H9 (cell line): ENCODE results near the gene KCNC2. TPM values are rescaled to one million over a fixed set of nuclear protein-coding genes. Genes with fewer than 3 reads are reported as not detected.

ENCODE experiments used
- DNase-seq: peaks from one replicate; pipeline ENCODE4 v3.0.0-alpha.2; 2017
- H2AFZ ChIP-seq: one replicate; pipeline ENCODE4 v1.6.1; 2013; ENCODE audit warnings: mild to moderate bottlenecking, low read length, control low read depth, moderate library complexity
- H2AK5ac ChIP-seq: 2 replicates; pipeline ENCODE4 v1.6.1; 2013; ENCODE audit warnings: low read length, control low read depth, mixed read lengths; ENCODE audit not compliant: insufficient read length
- H2BK120ac ChIP-seq: one replicate; pipeline ENCODE4 v1.6.1; 2013; ENCODE audit warnings: low read depth, mild to moderate bottlenecking, low read length, control low read depth, inconsistent platforms; ENCODE audit not compliant: poor library complexity, severe bottlenecking
- H2BK12ac ChIP-seq: 2 replicates; pipeline ENCODE4 v1.6.1; 2013; ENCODE audit warnings: low read length, control low read depth, mixed read lengths, low read depth; ENCODE audit not compliant: insufficient read length
- H2BK15ac ChIP-seq: 2 replicates; pipeline ENCODE4 v1.6.1; 2013; ENCODE audit warnings: low read depth, low read length, control low read depth
- H2BK20ac ChIP-seq: one replicate; pipeline ENCODE4 v1.6.1; 2013; ENCODE audit warnings: low read depth, mild to moderate bottlenecking, low read length, control low read depth, inconsistent platforms; ENCODE audit not compliant: poor library complexity, severe bottlenecking
- H2BK5ac ChIP-seq: 2 replicates; pipeline ENCODE4 v1.6.1; 2013; ENCODE audit warnings: low read length, control low read depth, mixed read lengths; ENCODE audit not compliant: insufficient read length
- H3K14ac ChIP-seq: 2 replicates; pipeline ENCODE4 v1.6.1; 2013; ENCODE audit warnings: low read length, control low read depth; ENCODE audit not compliant: insufficient read depth
- H3K18ac ChIP-seq: 2 replicates; pipeline ENCODE4 v1.6.1; 2013; ENCODE audit warnings: low read depth, mild to moderate bottlenecking, mixed read lengths, low read length, control low read depth; ENCODE audit not compliant: insufficient read length
- H3K23ac ChIP-seq: 2 replicates; pipeline ENCODE4 v1.6.1; 2013; ENCODE audit warnings: low read length, control low read depth, mixed read lengths, low read depth; ENCODE audit not compliant: insufficient read length
- H3K23me2 ChIP-seq: 2 replicates; pipeline ENCODE4 v1.6.1; 2013; ENCODE audit warnings: low read depth, mild to moderate bottlenecking, mixed read lengths, low read length, control low read depth; ENCODE audit not compliant: insufficient read length, poor library complexity, severe bottlenecking
- H3K27ac ChIP-seq: 2 replicates; pipeline ENCODE4 v1.5.1; 2013; ENCODE audit warnings: low read length, control low read depth, mixed read lengths, low read depth; ENCODE audit not compliant: insufficient read length
- H3K27me3 ChIP-seq: 2 replicates; pipeline ENCODE4 v1.6.1; 2013; ENCODE audit warnings: low read length, control low read depth, inconsistent platforms; ENCODE audit not compliant: insufficient read depth
- H3K4ac ChIP-seq: 2 replicates; pipeline ENCODE4 v1.6.1; 2013; ENCODE audit warnings: low read depth, mild to moderate bottlenecking, control low read depth, inconsistent platforms, low read length, moderate library complexity
- H3K4me1 ChIP-seq: 2 replicates; pipeline ENCODE4 v1.6.1; 2013; ENCODE audit warnings: low read length, control low read depth, inconsistent platforms; ENCODE audit not compliant: insufficient read depth
- H3K4me2 ChIP-seq: 2 replicates; pipeline ENCODE4 v1.6.1; 2013; ENCODE audit warnings: low read length, control low read depth, mixed read lengths; ENCODE audit not compliant: insufficient read length, insufficient read depth
- H3K56ac ChIP-seq: 2 replicates; pipeline ENCODE4 v1.6.1; 2013; ENCODE audit warnings: low read depth, mild to moderate bottlenecking, mixed read lengths, low read length, control low read depth; ENCODE audit not compliant: insufficient read length
- H3K79me1 ChIP-seq: 2 replicates; pipeline ENCODE4 v1.6.1; 2013; ENCODE audit warnings: low read depth, mild to moderate bottlenecking, moderate library complexity, low read length, control low read depth, inconsistent platforms; ENCODE audit not compliant: insufficient read depth, poor library complexity, severe bottlenecking
- H3K79me2 ChIP-seq: 2 replicates; pipeline ENCODE4 v1.6.1; 2013; ENCODE audit warnings: low read length, control low read depth, inconsistent platforms; ENCODE audit not compliant: insufficient read depth
- H3K9ac ChIP-seq: 2 replicates; pipeline ENCODE4 v1.6.1; 2013; ENCODE audit warnings: low read length, control low read depth, mixed read lengths; ENCODE audit not compliant: insufficient read length; ENCODE audit errors: extremely low read depth
- H3K9me3 ChIP-seq: one replicate; pipeline ENCODE4 v1.6.1; 2013; ENCODE audit warnings: low read depth, low read length, inconsistent platforms; ENCODE audit not compliant: control insufficient read depth
- H3T11ph ChIP-seq: one replicate; pipeline ENCODE4 v1.6.1; 2013; ENCODE audit warnings: mild to moderate bottlenecking, low read length, control low read depth, inconsistent platforms
- H4K20me1 ChIP-seq: one replicate; pipeline ENCODE4 v1.6.1; 2013; ENCODE audit not compliant: control insufficient read depth, insufficient read length, insufficient read depth
- H4K5ac ChIP-seq: 2 replicates; pipeline ENCODE4 v1.6.1; 2013; ENCODE audit warnings: low read depth, mild to moderate bottlenecking, mixed read lengths, low read length, control low read depth; ENCODE audit not compliant: insufficient read length
- H4K8ac ChIP-seq: replicated peaks from 2 replicates; pipeline ENCODE4 v1.6.1; 2013; ENCODE audit warnings: low read length, control low read depth, mixed read lengths, low read depth; ENCODE audit not compliant: insufficient read length
- H4K91ac ChIP-seq: 2 replicates; pipeline ENCODE4 v1.6.1; 2013; ENCODE audit warnings: low read depth, mild to moderate bottlenecking, moderate library complexity, mixed read lengths, low read length, control low read depth; ENCODE audit not compliant: insufficient read length
- H3K27ac Mint-ChIP-seq, 3 experiments: 2 replicates in 2 of 3; 3 replicates in 1 of 3; pipeline ENCODE4 v1.8.0; 2020 to 2021; ENCODE audit warnings: mixed read lengths in 3 of 3, mild to moderate bottlenecking in 1 of 3, moderate library complexity in 1 of 3
- H3K27me3 Mint-ChIP-seq: 2 replicates; pipeline ENCODE4 v1.8.0; 2021; ENCODE audit warnings: low read depth, mild to moderate bottlenecking, moderate library complexity, mixed read lengths
- H3K36me3 Mint-ChIP-seq, 3 experiments: 2 replicates in 2 of 3; 3 replicates in 1 of 3; pipeline ENCODE4 v1.8.0; 2020 to 2021; ENCODE audit warnings: low read depth in 3 of 3, mixed read lengths in 3 of 3; ENCODE audit not compliant: insufficient read depth in 1 of 3
- H3K4me1 Mint-ChIP-seq, 2 experiments: 2 replicates each; pipeline ENCODE4 v1.8.0; 2020; ENCODE audit warnings: mixed read lengths in 2 of 2
- H3K4me3 Mint-ChIP-seq, 2 experiments: 2 replicates in 1 of 2; 3 replicates in 1 of 2; pipeline ENCODE4 v1.8.0; 2020 to 2021; ENCODE audit warnings: mild to moderate bottlenecking in 2 of 2, mixed read lengths in 2 of 2, moderate library complexity in 1 of 2
- H3K9me3 Mint-ChIP-seq, 2 experiments: 2 replicates in 1 of 2; 3 replicates in 1 of 2; pipeline ENCODE4 v1.8.0; 2020; ENCODE audit warnings: mild to moderate bottlenecking in 2 of 2, mixed read lengths in 2 of 2, moderate library complexity in 1 of 2
- WGBS: extraction: QIAGEN DNeasy Blood & Tissue Kit; methylation state at CpG from one replicate; pipeline ENCODE4 v1.1.7; 2013; ENCODE audit warnings: missing lambda C conversion rate, low lambda C conversion rate, mixed read lengths; ENCODE audit not compliant: insufficient read length; ENCODE audit errors: extremely low coverage; 5-methylcytosine and 5-hydroxymethylcytosine counted together
- total RNA-seq: library from RNA; stranded (reverse); gene quantifications from 2 replicates; pipeline ENCODE4 v1.2.1, GENCODE V29; 2021
- TF ChIP-seq, protein P1 (sequence below): fragments of 200-600 bp; sonication (generic); conservative IDR thresholded peaks from 3 replicates; pipeline ENCODE4 v1.8.0; 2021; ENCODE audit warnings: antibody characterized with exemption, mild to moderate bottlenecking

Gene KCNC2
- total RNA-seq, 1 experiment from 2014 or later, result not detected

DNA sequence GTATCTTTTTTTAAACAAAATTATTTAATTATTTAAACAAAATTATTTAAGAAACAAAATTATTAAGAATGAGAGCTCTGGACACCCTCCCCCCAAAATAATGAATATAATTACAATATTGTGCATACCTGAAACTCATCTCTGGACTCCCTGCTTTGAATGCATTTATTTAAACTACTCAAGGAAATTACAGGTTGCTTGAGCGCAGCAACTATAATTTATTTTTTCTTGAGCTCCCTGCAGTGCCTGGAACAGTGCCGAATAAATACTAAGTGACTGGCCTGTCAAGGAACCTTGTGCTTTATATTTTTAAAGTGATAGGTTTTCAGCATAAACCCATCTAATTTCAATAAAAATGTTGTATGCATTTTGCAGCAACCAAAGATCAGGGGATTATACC is 93.9 kb downstream of the KCNC2 start:
- no peak for DNase-seq
- Histone ChIP-seq H3K79me2 (no peaks in the 10 kb centered on the region), H3K79me1 (no peaks in the 10 kb centered on the region), H3K27me3 (no peaks in the 10 kb centered on the region), H3K56ac (no peak overlapping the region), H3K4me2 (no peak overlapping the region), H2BK15ac (no peak overlapping the region), H2BK5ac (no peak overlapping the region), H3K4me1 (no peaks in the 10 kb centered on the region), H2AFZ (no peak overlapping the region), H3K23ac (no peak overlapping the region), H2AK5ac (no peak overlapping the region), H3K18ac (no peak overlapping the region), H3K4ac (no peak overlapping the region), H4K20me1 (no peaks in the 10 kb centered on the region), H3K9me3 (no peaks in the 10 kb centered on the region), H4K91ac (no peak overlapping the region), H2BK120ac (no peak overlapping the region), H4K5ac (no peak overlapping the region), H2BK20ac (no peak overlapping the region), H3K9ac (no peak overlapping the region), H3T11ph (no peak overlapping the region), H3K14ac (no peak overlapping the region), H4K8ac (no peak overlapping the region), H3K23me2 (no peaks in the 10 kb centered on the region), H2BK12ac (no peak overlapping the region), H3K27ac (no peak overlapping the region)
- no peaks in the 10 kb centered on the region for H3K27me3 Mint-ChIP-seq
- TF ChIP-seq, protein P1, sequence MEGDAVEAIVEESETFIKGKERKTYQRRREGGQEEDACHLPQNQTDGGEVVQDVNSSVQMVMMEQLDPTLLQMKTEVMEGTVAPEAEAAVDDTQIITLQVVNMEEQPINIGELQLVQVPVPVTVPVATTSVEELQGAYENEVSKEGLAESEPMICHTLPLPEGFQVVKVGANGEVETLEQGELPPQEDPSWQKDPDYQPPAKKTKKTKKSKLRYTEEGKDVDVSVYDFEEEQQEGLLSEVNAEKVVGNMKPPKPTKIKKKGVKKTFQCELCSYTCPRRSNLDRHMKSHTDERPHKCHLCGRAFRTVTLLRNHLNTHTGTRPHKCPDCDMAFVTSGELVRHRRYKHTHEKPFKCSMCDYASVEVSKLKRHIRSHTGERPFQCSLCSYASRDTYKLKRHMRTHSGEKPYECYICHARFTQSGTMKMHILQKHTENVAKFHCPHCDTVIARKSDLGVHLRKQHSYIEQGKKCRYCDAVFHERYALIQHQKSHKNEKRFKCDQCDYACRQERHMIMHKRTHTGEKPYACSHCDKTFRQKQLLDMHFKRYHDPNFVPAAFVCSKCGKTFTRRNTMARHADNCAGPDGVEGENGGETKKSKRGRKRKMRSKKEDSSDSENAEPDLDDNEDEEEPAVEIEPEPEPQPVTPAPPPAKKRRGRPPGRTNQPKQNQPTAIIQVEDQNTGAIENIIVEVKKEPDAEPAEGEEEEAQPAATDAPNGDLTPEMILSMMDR, result no peak
- no peaks in the 10 kb centered on the region for H3K36me3 Mint-ChIP-seq
- WGBS, result no CpG with 5 or more reads among the region's 2 CpGs
- no peak overlapping the region for H3K4me3 Mint-ChIP-seq
- no peak overlapping the region for H3K27ac Mint-ChIP-seq
- H3K9me3 Mint-ChIP-seq, result no peaks in the 10 kb centered on the region
- no peaks in the 10 kb centered on the region for H3K4me1 Mint-ChIP-seq
